HepG2 (cell line): ENCODE data around the gene SLCO2B1. TPM values are rescaled to one million over a fixed set of nuclear protein-coding genes. Genes with fewer than 3 reads are reported as not detected.

Experiments used
- ARHGAP35 ChIP-seq: sonication (generic); formaldehyde crosslinking; IDR thresholded peaks from 2 replicates; pipeline ENCODE4 v1.9.0; 2022; ENCODE audit warnings: mild to moderate bottlenecking, inconsistent platforms, moderate library complexity, missing genetic modification reagents, borderline replicate concordance
- CEBPZ ChIP-seq: IDR thresholded peaks from 2 replicates; pipeline ENCODE4 v1.6.1; 2012; ENCODE audit warnings: low read length, improper control_type of control experiment
- CERS6 ChIP-seq: sonication (generic); formaldehyde crosslinking; IDR thresholded peaks from 2 replicates; pipeline ENCODE4 v1.5.0; 2020; ENCODE audit warnings: missing genetic modification reagents
- DZIP1 ChIP-seq: sonication (generic); formaldehyde crosslinking; IDR thresholded peaks from 2 replicates; pipeline ENCODE4 v1.5.0; 2020; ENCODE audit warnings: mild to moderate bottlenecking, missing genetic modification reagents
- FOXM1 ChIP-seq: sonication (generic); formaldehyde crosslinking; IDR thresholded peaks from 2 replicates; pipeline ENCODE4 v1.5.0; 2020; ENCODE audit warnings: missing genetic modification reagents
- KDM3A ChIP-seq: IDR thresholded peaks from 2 replicates; pipeline ENCODE4 v1.6.1; 2018; ENCODE audit warnings: low read depth, missing compliant biosample characterization
- MXI1 ChIP-seq: IDR thresholded peaks from 3 replicates; pipeline ENCODE4 v1.6.1; 2012; ENCODE audit warnings: low read depth, low read length, inconsistent platforms, borderline replicate concordance
- NCOA2 ChIP-seq: sonication (generic); formaldehyde crosslinking; IDR thresholded peaks from 2 replicates; pipeline ENCODE4 v1.8.0; 2022; ENCODE audit warnings: inconsistent platforms
- PAXIP1 ChIP-seq: sonication (generic); formaldehyde crosslinking; conservative IDR thresholded peaks from 2 replicates; pipeline ENCODE4 v1.4.0; 2020; ENCODE audit warnings: mild to moderate bottlenecking, missing genetic modification reagents, moderate library complexity
- SP5 ChIP-seq: IDR thresholded peaks from 2 replicates; pipeline ENCODE4 v1.6.1; 2016; ENCODE audit warnings: low read depth, borderline replicate concordance
- STAG1 ChIP-seq: sonication (generic); formaldehyde crosslinking; IDR thresholded peaks from 2 replicates; pipeline ENCODE4 v1.4.0; 2020; ENCODE audit warnings: missing genetic modification reagents
- ZBTB14 ChIP-seq: sonication (generic); formaldehyde crosslinking; IDR thresholded peaks from 2 replicates; pipeline ENCODE4 v1.4.0; 2020; ENCODE audit warnings: missing genetic modification reagents
- ZNF224 ChIP-seq: sonication (generic); formaldehyde crosslinking; IDR thresholded peaks from 2 replicates; pipeline ENCODE4 v1.5.0; 2020; ENCODE audit warnings: mild to moderate bottlenecking, missing genetic modification reagents
- ZNF232 ChIP-seq: sonication (generic); formaldehyde crosslinking; IDR thresholded peaks from 2 replicates; pipeline ENCODE4 v1.4.0; 2020; ENCODE audit warnings: missing genetic modification reagents, borderline replicate concordance
- ZNF256 ChIP-seq: sonication (generic); formaldehyde crosslinking; conservative IDR thresholded peaks from 2 replicates; pipeline ENCODE4 v1.4.0; 2020; ENCODE audit warnings: missing genetic modification reagents
- ZNF331 ChIP-seq: sonication (generic); formaldehyde crosslinking; IDR thresholded peaks from 2 replicates; pipeline ENCODE4 v1.4.0; 2020; ENCODE audit warnings: missing genetic modification reagents
- ZNF572 ChIP-seq: sonication (generic); formaldehyde crosslinking; IDR thresholded peaks from 2 replicates; pipeline ENCODE4 v1.5.1; 2020; ENCODE audit warnings: mild to moderate bottlenecking, missing genetic modification reagents
- ZNF720 ChIP-seq: sonication (generic); formaldehyde crosslinking; IDR thresholded peaks from 2 replicates; pipeline ENCODE4 v1.4.0; 2020; ENCODE audit warnings: missing genetic modification reagents
- polyA plus RNA-seq, 8 experiments: library from polyadenylated mRNA; depleted of rRNA in 3 of 8; stranded (reverse) in 7 of 8; unstranded in 1 of 8; fragments of >200 nt; fragmentation: Illumina TruSeq in 4 of 8; extraction: Trizol in 4 of 8; gene quantifications; 2 replicates each; pipeline versions ENCODE4 v1.2.1 to v1.2.3, GENCODE V29; 2011 to 2016; ENCODE audit warnings: low read depth in 4 of 8, missing spikeins in 1 of 8, mixed read lengths in 1 of 8; ENCODE audit not compliant: insufficient read depth in 1 of 8
- total RNA-seq, 5 experiments: library from RNA; depleted of rRNA; stranded (reverse); fragments of >200 nt; fragmentation: Illumina TruSeq; extraction: Trizol; gene quantifications; 2 replicates each; pipeline ENCODE4 v1.2.3, GENCODE V29; 2016; ENCODE audit warnings: low read depth in 1 of 5

SLCO2B1 gene
- total and polyA plus RNA-seq, 2 of the 13 experiments (the other 11 are each of a cell fraction or from before 2014, with no cell fraction given), result 15.3 to 19.8 TPM

- no peak; the same call in 1 of the 2 replicates for TF ChIP-seq ZNF232 (CRISPR knock-in tag)
- no peak for TF ChIP-seq CERS6 (CRISPR knock-in tag)
- TF ChIP-seq MXI1, result no peak
- TF ChIP-seq DZIP1 (CRISPR knock-in tag), result no peak
- no peak for TF ChIP-seq CEBPZ
- TF ChIP-seq ZNF572, result no peak
- TF ChIP-seq ZNF720 (CRISPR knock-in tag), result no peak
- TF ChIP-seq STAG1 (CRISPR knock-in tag), result peak; percentile 46
- TF ChIP-seq ZNF331 (CRISPR knock-in tag), result peak; percentile 60; the same call in 1 of the 2 replicates
- no peak for TF ChIP-seq ZNF256 (CRISPR knock-in tag)
- TF ChIP-seq ZBTB14 (CRISPR knock-in tag), result no peak
- TF ChIP-seq ARHGAP35 (CRISPR knock-in tag), result no peak
- no peak for TF ChIP-seq ZNF224 (CRISPR knock-in tag)
- TF ChIP-seq NCOA2 (CRISPR knock-in tag), result peak; percentile 80
- 0 out of 2 replicates have a peak, but pooled peaks have one; percentile 12 for TF ChIP-seq KDM3A
- TF ChIP-seq FOXM1 (CRISPR knock-in tag), result no peak
- peak; percentile 96 for TF ChIP-seq PAXIP1 (CRISPR knock-in tag)
- TF ChIP-seq SP5 (CRISPR knock-in tag), result peak; percentile 72; the same call in 1 of the 2 replicates
Observed at GRCh38 chr11:75159151-75159953, 8.4 kb downstream of the SLCO2B1 start (continued).
